Measurements from ENCODE around the gene CIB1.
"Not testable (repeated sequence)": the region's sequence is repeated elsewhere in the genome, so short reads cannot be mapped to it uniquely, and the experiment has no call there.

The CIB1 gene

GRCh38 chr15:90191794-90192509 lies 41.8 kb downstream of the CIB1 start:
- no peak for DNase-seq

- DNase-seq, result no peak
Observed at GRCh38 chr15:90191344-90191687, 42.4 kb downstream of the CIB1 start.

- no peak for DNase-seq
Observed at GRCh38 chr15:90190606-90191343, 43.0 kb downstream of the CIB1 start.

GRCh38 chr15:90189781-90190467 lies 43.8 kb downstream of the CIB1 start:
- no peak for DNase-seq

GRCh38 chr15:90188914-90189748 lies 44.6 kb downstream of the CIB1 start:
- DNase-seq, result no peak

GRCh38 chr15:90188065-90188464 lies 45.7 kb downstream of the CIB1 start:
- DNase-seq, result not testable (repeated sequence)

GRCh38 chr15:90187257-90187868 lies 46.4 kb downstream of the CIB1 start:
- DNase-seq, result no peak

- peak; percentile 63 for DNase-seq
Observed at GRCh38 chr15:90184786-90185704, 48.7 kb downstream of the CIB1 start.

GRCh38 chr15:90184119-90184785 lies 49.5 kb downstream of the CIB1 start:
- no peak for DNase-seq

- DNase-seq, result no peak
Observed at GRCh38 chr15:90181776-90182175, 52.0 kb downstream of the CIB1 start.
